ENCODE data around the gene HTRA1.

DNA sequence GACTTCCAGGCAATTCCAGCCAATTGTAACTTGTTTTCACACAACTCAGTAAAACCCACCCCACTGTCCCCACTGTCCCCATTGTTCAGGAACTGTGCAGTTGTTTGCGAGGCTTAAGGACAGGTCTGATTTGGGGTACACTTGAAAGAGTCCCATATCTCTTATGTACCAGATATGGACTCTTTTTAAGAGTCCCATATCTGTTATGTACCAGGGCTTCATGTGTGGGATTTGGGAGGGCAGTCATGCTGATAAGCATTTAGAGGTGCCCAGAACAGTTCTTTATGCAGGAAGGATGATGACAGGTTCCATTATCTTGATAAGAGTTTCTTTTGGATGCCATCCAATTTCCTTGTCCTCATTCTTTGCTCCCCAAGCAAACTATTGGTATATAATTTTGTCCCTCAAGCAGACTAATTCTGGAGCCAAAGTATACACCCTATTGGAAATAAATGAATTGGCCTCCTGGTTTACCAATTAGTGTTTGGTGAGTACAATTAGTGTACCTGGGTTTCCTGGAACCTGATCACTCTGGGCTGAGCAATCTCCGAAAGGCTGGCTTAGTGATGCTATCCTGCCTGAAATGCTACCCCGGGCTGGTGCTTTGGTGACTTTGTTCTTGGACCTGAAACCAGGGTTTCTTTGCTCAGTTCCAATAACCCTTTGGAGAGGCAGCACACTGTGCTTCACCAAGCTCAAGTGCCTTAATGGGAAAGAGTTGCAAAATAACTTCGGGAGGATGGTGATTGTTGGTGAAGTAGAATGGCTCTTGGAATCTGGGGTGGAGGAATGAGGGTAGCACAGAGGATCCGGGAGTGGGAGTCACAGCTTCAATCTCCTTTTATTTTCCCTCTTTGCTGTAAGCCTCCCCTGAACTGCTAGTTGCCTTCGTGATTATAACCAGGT is 93.0 kb downstream of the HTRA1 start:
- TF ChIP-seq, protein P1, sequence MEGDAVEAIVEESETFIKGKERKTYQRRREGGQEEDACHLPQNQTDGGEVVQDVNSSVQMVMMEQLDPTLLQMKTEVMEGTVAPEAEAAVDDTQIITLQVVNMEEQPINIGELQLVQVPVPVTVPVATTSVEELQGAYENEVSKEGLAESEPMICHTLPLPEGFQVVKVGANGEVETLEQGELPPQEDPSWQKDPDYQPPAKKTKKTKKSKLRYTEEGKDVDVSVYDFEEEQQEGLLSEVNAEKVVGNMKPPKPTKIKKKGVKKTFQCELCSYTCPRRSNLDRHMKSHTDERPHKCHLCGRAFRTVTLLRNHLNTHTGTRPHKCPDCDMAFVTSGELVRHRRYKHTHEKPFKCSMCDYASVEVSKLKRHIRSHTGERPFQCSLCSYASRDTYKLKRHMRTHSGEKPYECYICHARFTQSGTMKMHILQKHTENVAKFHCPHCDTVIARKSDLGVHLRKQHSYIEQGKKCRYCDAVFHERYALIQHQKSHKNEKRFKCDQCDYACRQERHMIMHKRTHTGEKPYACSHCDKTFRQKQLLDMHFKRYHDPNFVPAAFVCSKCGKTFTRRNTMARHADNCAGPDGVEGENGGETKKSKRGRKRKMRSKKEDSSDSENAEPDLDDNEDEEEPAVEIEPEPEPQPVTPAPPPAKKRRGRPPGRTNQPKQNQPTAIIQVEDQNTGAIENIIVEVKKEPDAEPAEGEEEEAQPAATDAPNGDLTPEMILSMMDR (IDR thresholded peaks at IDR 0.05; ENCODE audit: insufficient read depth, low read length, poor library complexity, severe bottlenecking), result no peak
- TF ChIP-seq EZH2phosphoT487 (conservative IDR thresholded peaks at IDR 0.05; ENCODE audit: low read length), result no peak

Data from SU-DHL-6 (cell line).